ENCODE data around the gene YWHAB.

Gene YWHAB

GRCh38 chr20:44948107-44948506 is 62.6 kb downstream of the YWHAB start:
- DNase-seq (ENCODE audit: low read depth): no peak
- TF ChIP-seq, protein P1, sequence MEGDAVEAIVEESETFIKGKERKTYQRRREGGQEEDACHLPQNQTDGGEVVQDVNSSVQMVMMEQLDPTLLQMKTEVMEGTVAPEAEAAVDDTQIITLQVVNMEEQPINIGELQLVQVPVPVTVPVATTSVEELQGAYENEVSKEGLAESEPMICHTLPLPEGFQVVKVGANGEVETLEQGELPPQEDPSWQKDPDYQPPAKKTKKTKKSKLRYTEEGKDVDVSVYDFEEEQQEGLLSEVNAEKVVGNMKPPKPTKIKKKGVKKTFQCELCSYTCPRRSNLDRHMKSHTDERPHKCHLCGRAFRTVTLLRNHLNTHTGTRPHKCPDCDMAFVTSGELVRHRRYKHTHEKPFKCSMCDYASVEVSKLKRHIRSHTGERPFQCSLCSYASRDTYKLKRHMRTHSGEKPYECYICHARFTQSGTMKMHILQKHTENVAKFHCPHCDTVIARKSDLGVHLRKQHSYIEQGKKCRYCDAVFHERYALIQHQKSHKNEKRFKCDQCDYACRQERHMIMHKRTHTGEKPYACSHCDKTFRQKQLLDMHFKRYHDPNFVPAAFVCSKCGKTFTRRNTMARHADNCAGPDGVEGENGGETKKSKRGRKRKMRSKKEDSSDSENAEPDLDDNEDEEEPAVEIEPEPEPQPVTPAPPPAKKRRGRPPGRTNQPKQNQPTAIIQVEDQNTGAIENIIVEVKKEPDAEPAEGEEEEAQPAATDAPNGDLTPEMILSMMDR (conservative IDR thresholded peaks at IDR 0.05; ENCODE audit: control insufficient read depth, insufficient read depth, low read depth, low read length): no peak
- no peak overlapping the region for H3K4me3 ChIP-seq (ENCODE audit: control insufficient read depth, low read depth, low read length)

- TF ChIP-seq, protein P1 (conservative IDR thresholded peaks at IDR 0.05; ENCODE audit: control insufficient read depth, insufficient read depth, low read depth, low read length): no peak
- no peak for DNase-seq (ENCODE audit: low read depth)
- H3K4me3 ChIP-seq (ENCODE audit: control insufficient read depth, low read depth, low read length): no peak overlapping the region
Measured at GRCh38 chr20:44948513-44948912, 63.0 kb downstream of the YWHAB start.

GRCh38 chr20:44950368-44950767 is 64.9 kb downstream of the YWHAB start:
- DNase-seq (ENCODE audit: low read depth): no peak
- TF ChIP-seq, protein P1 (conservative IDR thresholded peaks at IDR 0.05; ENCODE audit: control insufficient read depth, insufficient read depth, low read depth, low read length): no peak

GRCh38 chr20:44952731-44953130 is 67.2 kb downstream of the YWHAB start:
- TF ChIP-seq, protein P1 (conservative IDR thresholded peaks at IDR 0.05; ENCODE audit: control insufficient read depth, insufficient read depth, low read depth, low read length): no peak
- H3K4me3 ChIP-seq (ENCODE audit: control insufficient read depth, low read depth, low read length): no peak overlapping the region
- DNase-seq (ENCODE audit: low read depth): no peak

More at GRCh38 chr20:44950368-44950767, 64.9 kb downstream of the YWHAB start:
- no peak overlapping the region for H3K4me3 ChIP-seq (ENCODE audit: control insufficient read depth, low read depth, low read length)

DNA sequence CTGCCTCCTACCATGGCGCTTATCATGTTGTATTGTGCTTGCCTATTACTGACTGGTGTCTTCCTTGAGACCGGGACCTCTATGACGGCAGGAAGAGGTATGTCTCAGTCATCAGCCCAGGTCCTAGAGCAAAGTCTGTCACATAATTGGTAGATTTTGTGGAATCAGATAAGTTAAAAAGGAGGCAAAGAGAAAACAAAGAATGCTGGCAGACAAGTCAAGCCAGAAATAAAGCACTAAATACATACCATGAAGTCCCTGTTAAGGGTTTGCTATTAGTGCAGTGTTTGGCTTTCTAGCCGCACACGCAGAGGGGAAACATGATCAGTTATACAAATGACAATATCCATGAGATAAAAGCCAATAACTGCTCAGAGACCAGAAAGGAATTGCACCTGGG is 68.7 kb downstream of the YWHAB start:
- no peak for DNase-seq (ENCODE audit: low read depth)
- TF ChIP-seq, protein P1 (conservative IDR thresholded peaks at IDR 0.05; ENCODE audit: control insufficient read depth, insufficient read depth, low read depth, low read length): no peak
- H3K4me3 ChIP-seq (ENCODE audit: control insufficient read depth, low read depth, low read length): no peak overlapping the region

GRCh38 chr20:44955270-44955669 is 69.8 kb downstream of the YWHAB start:
- TF ChIP-seq, protein P1 (conservative IDR thresholded peaks at IDR 0.05; ENCODE audit: control insufficient read depth, insufficient read depth, low read depth, low read length): no peak
- DNase-seq (ENCODE audit: low read depth): no peak

DNA sequence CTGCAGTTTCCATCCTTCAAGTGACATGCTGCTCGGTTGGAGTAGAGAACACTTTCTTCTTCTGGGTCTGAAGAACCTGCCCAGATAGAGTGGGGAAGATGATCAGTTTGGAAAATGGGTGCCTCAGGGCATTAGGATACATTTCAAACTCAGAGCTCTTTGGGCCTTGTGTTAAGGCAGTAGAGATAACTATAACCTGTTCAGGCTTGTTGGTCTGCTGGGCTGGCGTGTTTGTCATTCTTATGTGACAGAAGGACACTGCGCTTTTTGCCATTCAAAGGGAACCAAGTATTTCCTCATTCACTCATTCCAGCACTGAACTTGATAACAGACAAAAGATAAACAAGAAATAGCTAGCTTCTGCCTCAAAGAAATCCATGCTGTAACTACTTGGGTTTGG is 70.9 kb downstream of the YWHAB start:
- no peak for DNase-seq (ENCODE audit: low read depth)
- TF ChIP-seq, protein P1 (conservative IDR thresholded peaks at IDR 0.05; ENCODE audit: control insufficient read depth, insufficient read depth, low read depth, low read length): no peak

More at GRCh38 chr20:44955270-44955669, 69.8 kb downstream of the YWHAB start:
- no peak overlapping the region for H3K4me3 ChIP-seq (ENCODE audit: control insufficient read depth, low read depth, low read length)

More for the DNA sequence above, 70.9 kb downstream of the YWHAB start:
- no peak overlapping the region for H3K4me3 ChIP-seq (ENCODE audit: control insufficient read depth, low read depth, low read length)
